BE2C (cell line): Measurements from ENCODE around the gene PPP1R9B.

ENCODE experiments used
- DNase-seq: peaks from one replicate; pipeline ENCODE4 v3.0.0-alpha.2; 2020
- H3K27me3 ChIP-seq: fragments of 250-450 bp; sonication (Bioruptor Pico); 2 replicates; pipeline ENCODE4 v1.5.1; 2020; ENCODE audit warnings: mild to moderate bottlenecking
- H3K36me3 ChIP-seq: fragments of 250-450 bp; sonication (Bioruptor Pico); 2 replicates; pipeline ENCODE4 v1.5.1; 2020; ENCODE audit warnings: mild to moderate bottlenecking
- H3K4me1 ChIP-seq: fragments of 250-450 bp; sonication (Bioruptor Pico); 2 replicates; pipeline ENCODE4 v1.5.1; 2020
- H3K4me3 ChIP-seq: 2 replicates; pipeline ENCODE4 v1.5.1; 2011; ENCODE audit warnings: low read depth, low read length
- H3K9me3 ChIP-seq: fragments of 250-450 bp; sonication (Bioruptor Pico); 2 replicates; pipeline ENCODE4 v1.5.1; 2020
- TF ChIP-seq, protein P1 (sequence below): IDR thresholded peaks from 2 replicates; pipeline ENCODE4 v1.5.1; 2012; ENCODE audit warnings: mild to moderate bottlenecking, low read depth, low read length

PPP1R9B gene

DNA sequence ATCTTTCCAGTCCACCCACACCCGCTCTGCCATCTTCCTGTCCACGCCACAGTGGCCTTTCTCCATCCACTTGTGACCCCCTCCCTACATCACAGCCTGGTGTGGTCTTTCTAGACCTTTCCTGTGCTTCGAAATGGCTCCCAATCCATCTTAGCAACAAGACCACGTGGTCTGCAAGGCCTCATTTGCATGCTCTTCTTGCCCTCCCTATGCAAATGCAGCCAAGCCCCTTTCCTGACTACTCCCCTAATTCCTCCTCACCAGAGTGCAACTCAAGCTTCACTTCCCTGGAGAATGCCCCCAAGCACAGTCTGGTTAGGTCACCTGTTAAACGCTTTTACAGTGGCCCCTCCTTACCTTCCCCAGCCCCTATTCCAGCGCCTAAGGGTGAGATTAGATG, 6.1 kb downstream of the PPP1R9B start:
- DNase-seq: no peak
- peaks cover 11% of the 10 kb centered on the region for H3K4me1 ChIP-seq
- H3K27me3 ChIP-seq: no peaks in the 10 kb centered on the region
- peaks cover 74% of the 10 kb centered on the region for H3K36me3 ChIP-seq
- H3K9me3 ChIP-seq: no peaks in the 10 kb centered on the region
- no peak overlapping the region for H3K4me3 ChIP-seq
- TF ChIP-seq, protein P1, sequence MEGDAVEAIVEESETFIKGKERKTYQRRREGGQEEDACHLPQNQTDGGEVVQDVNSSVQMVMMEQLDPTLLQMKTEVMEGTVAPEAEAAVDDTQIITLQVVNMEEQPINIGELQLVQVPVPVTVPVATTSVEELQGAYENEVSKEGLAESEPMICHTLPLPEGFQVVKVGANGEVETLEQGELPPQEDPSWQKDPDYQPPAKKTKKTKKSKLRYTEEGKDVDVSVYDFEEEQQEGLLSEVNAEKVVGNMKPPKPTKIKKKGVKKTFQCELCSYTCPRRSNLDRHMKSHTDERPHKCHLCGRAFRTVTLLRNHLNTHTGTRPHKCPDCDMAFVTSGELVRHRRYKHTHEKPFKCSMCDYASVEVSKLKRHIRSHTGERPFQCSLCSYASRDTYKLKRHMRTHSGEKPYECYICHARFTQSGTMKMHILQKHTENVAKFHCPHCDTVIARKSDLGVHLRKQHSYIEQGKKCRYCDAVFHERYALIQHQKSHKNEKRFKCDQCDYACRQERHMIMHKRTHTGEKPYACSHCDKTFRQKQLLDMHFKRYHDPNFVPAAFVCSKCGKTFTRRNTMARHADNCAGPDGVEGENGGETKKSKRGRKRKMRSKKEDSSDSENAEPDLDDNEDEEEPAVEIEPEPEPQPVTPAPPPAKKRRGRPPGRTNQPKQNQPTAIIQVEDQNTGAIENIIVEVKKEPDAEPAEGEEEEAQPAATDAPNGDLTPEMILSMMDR: no peak

- H3K36me3 ChIP-seq: peaks cover 79% of the 10 kb centered on the region
- no peak for DNase-seq
- TF ChIP-seq, protein P1: no peak
- no peaks in the 10 kb centered on the region for H3K27me3 ChIP-seq
- H3K4me3 ChIP-seq: no peak overlapping the region
- peaks cover 11% of the 10 kb centered on the region for H3K4me1 ChIP-seq
- no peaks in the 10 kb centered on the region for H3K9me3 ChIP-seq
These were observed 6.9 kb downstream of the PPP1R9B start for GRCh38 chr17:50143461-50144176.

- peaks cover 98% of the 10 kb centered on the region for H3K36me3 ChIP-seq
- TF ChIP-seq, protein P1: no peak
- H3K4me1 ChIP-seq: peaks cover 11% of the 10 kb centered on the region
- DNase-seq: no peak
- H3K4me3 ChIP-seq: no peak overlapping the region
- no peaks in the 10 kb centered on the region for H3K9me3 ChIP-seq
- no peaks in the 10 kb centered on the region for H3K27me3 ChIP-seq
These were observed 8.7 kb downstream of the PPP1R9B start for GRCh38 chr17:50141745-50142110.

- TF ChIP-seq, protein P1: no peak
- no peaks in the 10 kb centered on the region for H3K27me3 ChIP-seq
- H3K4me1 ChIP-seq: peaks cover 11% of the 10 kb centered on the region
- no peak overlapping the region for H3K4me3 ChIP-seq
- H3K36me3 ChIP-seq: peaks cover 98% of the 10 kb centered on the region
- no peak for DNase-seq
- H3K9me3 ChIP-seq: no peaks in the 10 kb centered on the region
These were observed 9.3 kb downstream of the PPP1R9B start for GRCh38 chr17:50141026-50141744.

DNA sequence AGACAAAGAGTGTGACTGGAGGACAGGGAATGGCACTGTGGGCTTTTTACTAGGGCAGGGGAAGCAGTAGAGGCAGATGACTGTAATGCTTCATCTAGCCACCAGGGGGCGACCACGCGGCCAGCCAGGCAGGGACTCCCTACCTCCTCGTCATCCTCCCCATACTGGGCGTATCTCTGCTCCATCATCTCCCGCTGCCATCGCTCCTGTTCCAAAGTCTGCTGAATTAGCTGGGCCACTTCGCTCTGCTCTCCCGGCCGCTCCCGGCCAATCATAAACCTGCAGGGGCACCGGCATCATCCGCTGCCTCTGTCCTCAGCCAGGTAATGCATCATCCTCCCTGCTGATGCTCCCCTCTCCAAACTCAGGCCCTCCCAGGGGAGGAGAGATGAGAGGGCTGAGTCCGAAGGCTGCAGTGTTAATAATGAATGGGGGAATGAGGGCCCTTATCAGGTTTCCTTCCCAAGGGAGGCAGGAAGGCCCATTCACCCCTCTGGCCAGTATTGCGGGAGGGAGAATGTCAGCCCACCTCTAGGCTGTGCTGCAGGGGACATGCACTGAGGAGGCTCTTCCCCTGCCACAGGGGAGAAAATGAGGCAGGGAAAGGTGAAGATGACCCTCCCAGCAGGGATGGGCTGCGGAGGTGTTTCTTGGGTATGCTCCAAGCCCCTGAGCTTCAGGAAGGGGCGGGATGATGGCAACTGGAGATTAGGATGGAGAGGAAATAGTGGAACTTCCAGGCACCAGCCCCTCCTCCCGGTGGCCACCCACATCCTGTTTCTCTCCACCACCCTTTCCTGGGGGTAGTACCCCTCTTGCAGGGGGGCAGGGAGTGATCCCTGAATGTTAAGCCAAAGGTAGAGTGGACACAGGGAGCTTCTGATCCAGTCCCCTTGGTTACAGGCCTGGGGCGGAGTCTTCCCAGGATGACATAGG, 10.3 kb downstream of the PPP1R9B start:
- Histone ChIP-seq H3K27me3 (no peaks in the 10 kb centered on the region), H3K36me3 (peaks cover 98% of the 10 kb centered on the region), H3K9me3 (no peaks in the 10 kb centered on the region), H3K4me1 (peaks cover 11% of the 10 kb centered on the region), H3K4me3 (peak overlapping the region; percentile 19; the same call in 1 of the 2 replicates)
- DNase-seq: peak; percentile 89
- TF ChIP-seq, protein P1: peak; percentile 65
